HG03558 (cell line): Measurements from ENCODE around the gene RNF150.

Experiments used
- ATAC-seq: cut with Tn5 transposase; IDR thresholded peaks from one replicate; pipeline ENCODE4 v1.9.1; 2021; ENCODE audit warnings: moderate number of reproducible peaks; ENCODE audit not compliant: unreplicated experiment; ENCODE audit errors: extremely low read depth

RNF150 gene

GRCh38 chr4:141132072-141132708, 1.1 kb downstream of the RNF150 start:
- ATAC-seq = no peak

- ATAC-seq = no peak
Observed at GRCh38 chr4:141131723-141132071, 1.6 kb downstream of the RNF150 start.

GRCh38 chr4:141130947-141131605, 2.2 kb downstream of the RNF150 start:
- ATAC-seq = no peak

GRCh38 chr4:141127884-141128283, 5.4 kb downstream of the RNF150 start:
- ATAC-seq = no peak

GRCh38 chr4:141126769-141127168, 6.5 kb downstream of the RNF150 start:
- ATAC-seq = no peak

GRCh38 chr4:141124224-141124623, 9.0 kb downstream of the RNF150 start:
- no peak for ATAC-seq

GRCh38 chr4:141121768-141122454, 11.4 kb downstream of the RNF150 start:
- ATAC-seq = peak; percentile 87

GRCh38 chr4:141121101-141121500, 12.2 kb downstream of the RNF150 start:
- no peak for ATAC-seq

- no peak for ATAC-seq
Observed at GRCh38 chr4:141120036-141120593, 13.2 kb downstream of the RNF150 start.

- ATAC-seq = no peak
Observed at GRCh38 chr4:141119071-141119470, 14.2 kb downstream of the RNF150 start.

- ATAC-seq = no peak
Observed at GRCh38 chr4:141118381-141118780, 14.9 kb downstream of the RNF150 start.

- no peak for ATAC-seq
Observed at GRCh38 chr4:141117935-141118334, 15.3 kb downstream of the RNF150 start.

GRCh38 chr4:141109983-141110382, 23.3 kb downstream of the RNF150 start:
- ATAC-seq = no peak

GRCh38 chr4:141107927-141108326, 25.3 kb downstream of the RNF150 start:
- no peak for ATAC-seq

GRCh38 chr4:141102367-141102766, 30.9 kb downstream of the RNF150 start:
- ATAC-seq = no peak

GRCh38 chr4:141101511-141101910, 31.8 kb downstream of the RNF150 start:
- ATAC-seq = no peak

- no peak for ATAC-seq
Observed at GRCh38 chr4:141099326-141099725, 33.9 kb downstream of the RNF150 start.

GRCh38 chr4:141098163-141098562, 35.1 kb downstream of the RNF150 start:
- ATAC-seq = no peak

- ATAC-seq = no peak
Observed at GRCh38 chr4:141090473-141090872, 42.8 kb downstream of the RNF150 start.

GRCh38 chr4:141081921-141082395, 51.3 kb downstream of the RNF150 start:
- no peak for ATAC-seq

GRCh38 chr4:141080668-141081067, 52.6 kb downstream of the RNF150 start:
- no peak for ATAC-seq
